Sciatic nerve (tissue), 2 donors: ENCODE results near the gene RASSF4. TPM values are rescaled to one million over a fixed set of nuclear protein-coding genes. Genes with fewer than 3 reads are reported as not detected.
A peak's percentile ranks its signal among the peaks of the same experiment; 100 is the strongest.

Experiments used
- ATAC-seq: fragments of 200-7000 bp; cut with Tn5 transposase; one replicate; pipeline ENCODE4 v1.9.1; 2020; ENCODE audit warnings: mild to moderate bottlenecking, moderate library complexity
- DNase-seq: peaks from one replicate; pipeline ENCODE4 v3.0.0-alpha.2; 2020; ENCODE audit warnings: low spot score
- intact Hi-C: fragments of 100-400 bp; cut with DNase I; formaldehyde crosslinking; loops from one replicate; pipeline ENCODE4 v1.14.2; 2022
- total RNA-seq: library from RNA; stranded (reverse); fragmentation: NEBNext Ultra II Directional; extraction: Animal tissue kit (Norgen Biotek cat#: 25700); gene quantifications from one replicate; pipeline ENCODE4 v1.2.1, GENCODE V29; 2021
- donor health status: DM: no; HTN: no; CAD: no.
- donor health status: DM: no; HTN: no; CAD: no.

The RASSF4 gene
- total RNA-seq, 1 donor from 2014 or later: 63.7 TPM

GRCh38 chr10:44992070-44992731, 32.6 kb downstream of the RASSF4 start:
- ATAC-seq (no peak), DNase-seq (peak; percentile 58)
- intact Hi-C loops: no loop called here

GRCh38 chr10:44992732-44993225, 33.2 kb downstream of the RASSF4 start:
- DNase-seq (no peak), ATAC-seq (no peak)
- intact Hi-C loops: no loop called here

GRCh38 chr10:44993226-44993921, 33.8 kb downstream of the RASSF4 start:
- intact Hi-C loops: no loop called here
- peak; percentile 53 for DNase-seq

GRCh38 chr10:44993922-44994751, 34.5 kb downstream of the RASSF4 start:
- ATAC-seq (no peak), DNase-seq (no peak)
- intact Hi-C loops: no loop called here

More at GRCh38 chr10:44993226-44993921, 33.8 kb downstream of the RASSF4 start:
- no peak for ATAC-seq

GRCh38 chr10:44994752-44995530, 35.3 kb downstream of the RASSF4 start:
- ATAC-seq (no peak), DNase-seq (peak; percentile 57)
- intact Hi-C loops: no loop called here

GRCh38 chr10:44995581-44995913, 35.9 kb downstream of the RASSF4 start:
- intact Hi-C loops: no loop called here
- no peak for DNase-seq
- ATAC-seq: no peak

- DNase-seq (peak; percentile 83), ATAC-seq (peak; percentile 84)
- intact Hi-C loops: no loop called here
Observed at GRCh38 chr10:44995914-44996669, 36.5 kb downstream of the RASSF4 start.

- DNase-seq: no peak
- intact Hi-C loops: no loop called here
- no peak for ATAC-seq
Observed at GRCh38 chr10:44997105-44997748, 37.6 kb downstream of the RASSF4 start.

GRCh38 chr10:44998146-44998631, 38.6 kb downstream of the RASSF4 start:
- intact Hi-C loops: no loop called here
- ATAC-seq (no peak), DNase-seq (no peak)

- ATAC-seq (peak; percentile 79), DNase-seq (peak; percentile 91)
- intact Hi-C loops: loop anchor here (2.0 kb wide), 1 partner anchor 19 kb away; no protein-coding TSS in a partner anchor
Observed at GRCh38 chr10:45000138-45000751, 40.6 kb downstream of the RASSF4 start.

- ATAC-seq (peak; percentile 58), DNase-seq (peak; percentile 85)
- intact Hi-C loops: loop anchor here (2.0 kb wide), 1 partner anchor 20 kb away; no protein-coding TSS in a partner anchor
Observed at GRCh38 chr10:45000752-45001380, 41.3 kb downstream of the RASSF4 start, which contains the start of gene ZNF22. Gene ZNF22, plus strand, starts transcription at chr10:45000923. Its CDS starts 2,446 bp downstream, at chr10:45003369.

- ATAC-seq (peak; percentile 29), DNase-seq (peak; percentile 80)
- intact Hi-C loops: loop anchor here (2.0 kb wide), 1 partner anchor 21 kb away; no protein-coding TSS in a partner anchor
Observed at GRCh38 chr10:45001381-45002148, 42.0 kb downstream of the RASSF4 start.

- intact Hi-C loops: no loop called here
- ATAC-seq (no peak), DNase-seq (no peak)
Observed at GRCh38 chr10:45003432-45004000, 43.9 kb downstream of the RASSF4 start.

GRCh38 chr10:45004661-45005060, 45.1 kb downstream of the RASSF4 start:
- DNase-seq (no peak), ATAC-seq (no peak)
- intact Hi-C loops: no loop called here

GRCh38 chr10:45005284-45005683, 45.7 kb downstream of the RASSF4 start:
- no peak for ATAC-seq
- intact Hi-C loops: no loop called here
- no peak for DNase-seq
